PC-3 (cell line): ENCODE data around the gene TNS3. TPM values are rescaled to one million over a fixed set of nuclear protein-coding genes. Genes with fewer than 3 reads are reported as not detected.

ENCODE experiments used
- ATAC-seq: fragments of 200-7000 bp; cut with Tn5 transposase; 2 replicates; pipeline ENCODE4 v1.9.1; 2020; ENCODE audit warnings: mild to moderate bottlenecking, moderate library complexity
- BruUV-seq: library from RNA; stranded (reverse); fragments of 400-500 nt; replicated peaks from 2 replicates; lab custom pipeline; 2021; lab: Mats Ljungman, UMichigan
- CTCF ChIA-PET: fragments of 300-600 bp; sonication (Branson Sonifier 250); formaldehyde crosslinking; loops from one replicate; lab custom pipeline; 2022; ENCODE audit warnings: antibody characterized with exemption; lab: Charles Lee
- POLR2A ChIA-PET: fragments of 300-600 bp; sonication (Branson Sonifier 250); formaldehyde crosslinking; loops from one replicate; lab custom pipeline; 2022; ENCODE audit warnings: antibody characterized with exemption; ENCODE audit not compliant: unreplicated experiment; lab: Charles Lee
- DNase-seq: peaks from one replicate; pipeline ENCODE4 v3.0.0-alpha.2; 2015
- H2AFZ ChIP-seq: fragments of 300-600 bp; sonication (generic); 2 replicates; pipeline ENCODE4 v1.6.0; 2016; ENCODE audit warnings: antibody characterized with exemption, low read length
- H3F3A ChIP-seq: fragments of 300-600 bp; sonication (generic); one replicate; pipeline ENCODE4 v1.6.0; 2017; ENCODE audit warnings: antibody characterized with exemption, low read length, control low read depth, mild to moderate bottlenecking; ENCODE audit not compliant: unreplicated experiment
- H3K27ac ChIP-seq: fragments of 300-600 bp; sonication (generic); 2 replicates; pipeline ENCODE4 v1.5.1; 2016; ENCODE audit warnings: mild to moderate bottlenecking, low read length
- H3K27me3 ChIP-seq: fragments of 300-600 bp; sonication (generic); 2 replicates; pipeline ENCODE4 v1.6.1; 2016; ENCODE audit warnings: low read length, mixed read lengths
- H3K36me3 ChIP-seq: fragments of 300-600 bp; sonication (generic); 2 replicates; pipeline ENCODE4 v1.6.1; 2016; ENCODE audit warnings: low read depth, mixed run types, low read length, mixed read lengths
- H3K4me1 ChIP-seq: fragments of 300-600 bp; sonication (generic); 2 replicates; pipeline ENCODE4 v1.5.1; 2016; ENCODE audit warnings: low read length; ENCODE audit not compliant: insufficient read depth
- H3K4me2 ChIP-seq: fragments of 300-600 bp; sonication (generic); 2 replicates; pipeline ENCODE4 v1.6.0; 2016; ENCODE audit warnings: low read length
- H3K4me3 ChIP-seq: fragments of 300-600 bp; sonication (generic); 2 replicates; pipeline ENCODE4 v1.5.1; 2016; ENCODE audit warnings: mild to moderate bottlenecking, low read length, mixed read lengths
- H3K79me2 ChIP-seq: fragments of 300-600 bp; sonication (generic); 2 replicates; pipeline ENCODE4 v1.6.1; 2017; ENCODE audit warnings: low read length, mixed read lengths
- H3K9ac ChIP-seq: fragments of 300-600 bp; sonication (generic); 2 replicates; pipeline ENCODE4 v1.6.0; 2016; ENCODE audit warnings: mild to moderate bottlenecking, low read length
- H3K9me2 ChIP-seq: fragments of 300-600 bp; sonication (generic); replicated peaks from 2 replicates; pipeline ENCODE4 v1.6.1; 2016; ENCODE audit warnings: mixed run types, low read length, mixed read lengths
- H3K9me3 ChIP-seq: fragments of 300-600 bp; sonication (generic); 2 replicates; pipeline ENCODE4 v1.6.1; 2016; ENCODE audit warnings: low read length, mixed read lengths
- H4K20me1 ChIP-seq: fragments of 300-600 bp; sonication (generic); 2 replicates; pipeline ENCODE4 v1.6.1; 2016; ENCODE audit warnings: low read length, mixed read lengths
- CTCF ChIP-seq: fragments of 300-600 bp; sonication (generic); conservative IDR thresholded peaks from 2 replicates; pipeline ENCODE4 v1.5.1; 2017; ENCODE audit warnings: antibody characterized with exemption, low read depth, mild to moderate bottlenecking, low read length
- EZH2 ChIP-seq: fragments of 300-600 bp; sonication (generic); IDR thresholded peaks from one replicate; pipeline ENCODE4 v1.6.1; 2017; ENCODE audit warnings: antibody characterized with exemption, mild to moderate bottlenecking, low read length; ENCODE audit not compliant: unreplicated experiment
- EZH2phosphoT487 ChIP-seq: fragments of 300-600 bp; sonication (generic); IDR thresholded peaks from 2 replicates; pipeline ENCODE4 v1.6.1; 2018; ENCODE audit warnings: mild to moderate bottlenecking, antibody characterized with exemption, low read length, borderline replicate concordance
- intact Hi-C: fragments of 100-400 bp; cut with micrococcal nuclease; formaldehyde crosslinking; loops from 2 replicates; pipeline ENCODE4 v1.9.0; 2023
- total RNA-seq: library from RNA; depleted of rRNA; stranded (reverse); fragments of >200 nt; gene quantifications from 2 replicates; pipeline ENCODE4 v1.2.3, GENCODE V29; 2014

TNS3 gene
- total RNA-seq, 1 experiment from 2014 or later: 72.3 TPM

GRCh38 chr7:47424523-47424922, 157.4 kb downstream of the TNS3 start:
- DNase-seq (no peak), ATAC-seq (no peak)
- Histone ChIP-seq H3K27me3 (no peaks in the 10 kb centered on the region), H3K9me2 (no peaks in the 10 kb centered on the region), H4K20me1 (no peaks in the 10 kb centered on the region), H3K4me2 (no peak overlapping the region), H3K9ac (no peak overlapping the region), H3K79me2 (no peaks in the 10 kb centered on the region), H3K27ac (no peak overlapping the region), H3F3A (no peaks in the 10 kb centered on the region), H3K4me3 (no peak overlapping the region), H3K36me3 (peaks cover 66% of the 10 kb centered on the region), H3K4me1 (no peaks in the 10 kb centered on the region), H3K9me3 (no peaks in the 10 kb centered on the region), H2AFZ (no peak overlapping the region)
- TF ChIP-seq EZH2phosphoT487 (no peak), CTCF (no peak), EZH2 (no peak)
- ChIA-PET POLR2A (no interaction called here), CTCF (no interaction called here)
- intact Hi-C loops: no loop called here
- no TSS peak for BruUV-seq

GRCh38 chr7:47423196-47423595, 158.7 kb downstream of the TNS3 start:
- peaks cover 72% of the 10 kb centered on the region for H3K36me3 ChIP-seq
- no peak overlapping the region for H3K27ac ChIP-seq
- H3K9ac ChIP-seq: no peak overlapping the region
- H3F3A ChIP-seq: no peaks in the 10 kb centered on the region
- no peaks in the 10 kb centered on the region for H3K79me2 ChIP-seq
- no peak for DNase-seq
- no peak overlapping the region for H3K4me3 ChIP-seq
- TF ChIP-seq EZH2 (no peak), EZH2phosphoT487 (no peak), CTCF (no peak)
- no peaks in the 10 kb centered on the region for H3K9me2 ChIP-seq
- H4K20me1 ChIP-seq: no peaks in the 10 kb centered on the region
- H3K9me3 ChIP-seq: no peaks in the 10 kb centered on the region
- H3K27me3 ChIP-seq: no peaks in the 10 kb centered on the region
- CTCF ChIA-PET: no interaction called here
- POLR2A ChIA-PET: no interaction called here
- no peak overlapping the region for H2AFZ ChIP-seq
- H3K4me1 ChIP-seq: no peaks in the 10 kb centered on the region
- BruUV-seq: no TSS peak
- ATAC-seq: no peak
- H3K4me2 ChIP-seq: no peak overlapping the region
- intact Hi-C loops: no loop called here

- ATAC-seq: no peak
- H2AFZ ChIP-seq: no peak overlapping the region
- no peaks in the 10 kb centered on the region for H4K20me1 ChIP-seq
- no peak overlapping the region for H3K27ac ChIP-seq
- intact Hi-C loops: no loop called here
- no peaks in the 10 kb centered on the region for H3K27me3 ChIP-seq
- no TSS peak for BruUV-seq
- H3K4me2 ChIP-seq: no peak overlapping the region
- POLR2A ChIA-PET: interaction anchor here (0.6 kb wide), 1 partner anchor 183 kb away, joined by 4 read pairs; no protein-coding TSS in a partner anchor
- H3K4me3 ChIP-seq: no peak overlapping the region
- no peaks in the 10 kb centered on the region for H3F3A ChIP-seq
- peaks cover 69% of the 10 kb centered on the region for H3K36me3 ChIP-seq
- no peaks in the 10 kb centered on the region for H3K4me1 ChIP-seq
- DNase-seq: no peak
- H3K9me2 ChIP-seq: no peaks in the 10 kb centered on the region
- H3K79me2 ChIP-seq: no peaks in the 10 kb centered on the region
- TF ChIP-seq EZH2 (no peak), CTCF (no peak), EZH2phosphoT487 (no peak)
- CTCF ChIA-PET: no interaction called here
- H3K9me3 ChIP-seq: no peaks in the 10 kb centered on the region
- no peak overlapping the region for H3K9ac ChIP-seq
Observed at GRCh38 chr7:47422611-47423010, 159.3 kb downstream of the TNS3 start.
